Measurements from ENCODE around the gene CD55.

CD55 gene

GRCh38 chr1:207321079-207321789 is at the start of gene CD55:
Gene CD55, plus strand, starts transcription at chr1:207321678. Its CDS starts 88 bp downstream, at chr1:207321766.
- peak; percentile 97 for DNase-seq (ENCODE audit: low read depth)

- DNase-seq (ENCODE audit: low read depth), result no peak
Measured at GRCh38 chr1:207274882-207275281, 46.6 kb upstream of the CD55 start.

GRCh38 chr1:207276465-207276864 is 45.0 kb upstream of the CD55 start:
- DNase-seq (ENCODE audit: low read depth), result no peak

- no peak for DNase-seq (ENCODE audit: low read depth)
Measured at GRCh38 chr1:207277241-207277640, 44.2 kb upstream of the CD55 start.

GRCh38 chr1:207279652-207280051 is 41.8 kb upstream of the CD55 start:
- DNase-seq (ENCODE audit: low read depth), result no peak

GRCh38 chr1:207280706-207281105 is 40.8 kb upstream of the CD55 start:
- DNase-seq (ENCODE audit: low read depth), result no peak

GRCh38 chr1:207282058-207282457 is 39.4 kb upstream of the CD55 start:
- no peak for DNase-seq (ENCODE audit: low read depth)

GRCh38 chr1:207282496-207283380 is 38.7 kb upstream of the CD55 start:
- no peak for DNase-seq (ENCODE audit: low read depth)

GRCh38 chr1:207283421-207283820 is 38.1 kb upstream of the CD55 start:
- no peak for DNase-seq (ENCODE audit: low read depth)

- DNase-seq (ENCODE audit: low read depth), result no peak
Measured at GRCh38 chr1:207284209-207284897, 37.1 kb upstream of the CD55 start.

- DNase-seq (ENCODE audit: low read depth), result no peak
Measured at GRCh38 chr1:207286786-207287468, 34.6 kb upstream of the CD55 start.

GRCh38 chr1:207288315-207288714 is 33.2 kb upstream of the CD55 start:
- DNase-seq (ENCODE audit: low read depth), result no peak

- DNase-seq (ENCODE audit: low read depth), result no peak
Measured at GRCh38 chr1:207289756-207290155, 31.7 kb upstream of the CD55 start.

GRCh38 chr1:207291723-207292122 is 29.8 kb upstream of the CD55 start:
- DNase-seq (ENCODE audit: low read depth), result no peak

- DNase-seq (ENCODE audit: low read depth), result no peak
Measured at GRCh38 chr1:207298186-207298585, 23.3 kb upstream of the CD55 start.

GRCh38 chr1:207298636-207299398 is 22.7 kb upstream of the CD55 start:
- DNase-seq (ENCODE audit: low read depth), result no peak

GRCh38 chr1:207300970-207301369 is 20.5 kb upstream of the CD55 start:
- DNase-seq (ENCODE audit: low read depth), result no peak

GRCh38 chr1:207302618-207303393 is 18.7 kb upstream of the CD55 start:
- DNase-seq (ENCODE audit: low read depth), result no peak

- no peak for DNase-seq (ENCODE audit: low read depth)
Measured at GRCh38 chr1:207304710-207305488, 16.6 kb upstream of the CD55 start.

GRCh38 chr1:207305489-207305873 is 16.0 kb upstream of the CD55 start:
- no peak for DNase-seq (ENCODE audit: low read depth)

All from activated T-helper 9 cell treated with anti-CD3 and anti-CD28 coated beads, Interleukin-2, amount 50 U/mL, for 16 hours (primary cell).